ENCODE measurements around the gene PHACTR1.
"Not testable (repeated sequence)": the region's sequence is repeated elsewhere in the genome, so short reads cannot be mapped to it uniquely, and the experiment has no call there.

The PHACTR1 gene

DNA sequence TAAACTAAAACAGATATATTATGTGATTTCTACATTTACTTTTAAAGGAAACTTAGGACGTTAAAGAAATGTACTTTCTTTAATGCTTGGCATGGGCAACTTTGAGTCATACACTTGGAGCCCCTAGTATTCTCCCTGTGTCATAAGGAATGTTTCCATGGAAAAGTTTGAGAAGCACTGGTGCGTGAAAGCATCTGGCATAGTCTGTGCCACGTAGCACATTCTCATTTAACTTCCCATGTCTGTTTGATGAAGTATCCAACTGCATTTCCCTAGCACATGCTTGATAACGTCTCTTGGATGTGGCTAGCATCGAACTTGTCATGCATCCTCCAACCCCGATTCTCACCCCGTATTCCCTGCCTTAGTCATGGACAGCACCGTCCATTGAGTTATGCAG is 439.8 kb downstream of the PHACTR1 start:
- H3K4me3 ChIP-seq (ENCODE audit: control insufficient read depth, low read depth, low read length), result no peak overlapping the region
- no peak for DNase-seq (ENCODE audit: low read depth)
- TF ChIP-seq, protein P1, sequence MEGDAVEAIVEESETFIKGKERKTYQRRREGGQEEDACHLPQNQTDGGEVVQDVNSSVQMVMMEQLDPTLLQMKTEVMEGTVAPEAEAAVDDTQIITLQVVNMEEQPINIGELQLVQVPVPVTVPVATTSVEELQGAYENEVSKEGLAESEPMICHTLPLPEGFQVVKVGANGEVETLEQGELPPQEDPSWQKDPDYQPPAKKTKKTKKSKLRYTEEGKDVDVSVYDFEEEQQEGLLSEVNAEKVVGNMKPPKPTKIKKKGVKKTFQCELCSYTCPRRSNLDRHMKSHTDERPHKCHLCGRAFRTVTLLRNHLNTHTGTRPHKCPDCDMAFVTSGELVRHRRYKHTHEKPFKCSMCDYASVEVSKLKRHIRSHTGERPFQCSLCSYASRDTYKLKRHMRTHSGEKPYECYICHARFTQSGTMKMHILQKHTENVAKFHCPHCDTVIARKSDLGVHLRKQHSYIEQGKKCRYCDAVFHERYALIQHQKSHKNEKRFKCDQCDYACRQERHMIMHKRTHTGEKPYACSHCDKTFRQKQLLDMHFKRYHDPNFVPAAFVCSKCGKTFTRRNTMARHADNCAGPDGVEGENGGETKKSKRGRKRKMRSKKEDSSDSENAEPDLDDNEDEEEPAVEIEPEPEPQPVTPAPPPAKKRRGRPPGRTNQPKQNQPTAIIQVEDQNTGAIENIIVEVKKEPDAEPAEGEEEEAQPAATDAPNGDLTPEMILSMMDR (IDR thresholded peaks at IDR 0.05; ENCODE audit: control insufficient read depth, insufficient read depth, low read depth, low read length, missing control alignments), result no peak

DNA sequence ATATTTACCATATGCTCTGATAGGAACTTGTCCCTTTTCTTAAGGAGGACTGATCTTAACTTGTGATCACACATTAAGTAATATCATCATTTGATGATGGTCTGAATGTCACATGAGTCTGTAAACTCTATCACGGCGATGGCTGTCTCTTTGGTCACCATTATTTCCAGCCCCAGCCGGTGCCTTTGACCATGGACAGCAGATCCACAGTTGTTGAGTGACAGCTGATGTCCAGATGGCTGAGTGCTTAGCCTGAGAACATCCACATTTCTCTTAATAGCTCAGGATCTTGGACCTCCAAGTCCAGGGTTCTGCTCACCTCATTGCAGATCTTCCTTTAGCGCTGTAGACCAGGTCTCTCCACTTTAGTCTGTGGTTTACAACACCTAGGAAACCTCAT is 440.7 kb downstream of the PHACTR1 start:
- DNase-seq (ENCODE audit: low read depth), result no peak
- TF ChIP-seq, protein P1 (IDR thresholded peaks at IDR 0.05; ENCODE audit: control insufficient read depth, insufficient read depth, low read depth, low read length, missing control alignments), result no peak
- H3K4me3 ChIP-seq (ENCODE audit: control insufficient read depth, low read depth, low read length), result no peak overlapping the region

DNA sequence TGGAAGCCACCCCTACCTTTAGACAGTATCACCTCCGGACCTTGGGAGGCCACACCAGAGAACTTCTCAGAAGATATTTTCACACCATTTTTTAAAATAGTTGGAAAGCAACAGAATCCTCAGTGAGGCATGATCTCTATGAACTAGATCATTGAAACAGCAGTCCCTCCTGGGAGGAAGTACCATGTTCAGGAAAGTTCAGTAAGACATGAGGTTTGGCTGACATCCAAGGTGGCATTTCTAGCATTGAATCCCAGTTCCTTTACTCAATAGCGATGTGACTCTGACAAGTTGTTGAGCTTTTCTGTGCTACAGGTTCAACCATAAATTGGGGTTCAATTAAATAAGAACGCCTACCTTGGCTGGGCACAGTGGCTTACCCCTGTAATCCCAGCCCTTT is 442.7 kb downstream of the PHACTR1 start:
- TF ChIP-seq, protein P1 (IDR thresholded peaks at IDR 0.05; ENCODE audit: control insufficient read depth, insufficient read depth, low read depth, low read length, missing control alignments), result no peak
- no peak overlapping the region for H3K4me3 ChIP-seq (ENCODE audit: control insufficient read depth, low read depth, low read length)
- DNase-seq (ENCODE audit: low read depth), result no peak

DNA sequence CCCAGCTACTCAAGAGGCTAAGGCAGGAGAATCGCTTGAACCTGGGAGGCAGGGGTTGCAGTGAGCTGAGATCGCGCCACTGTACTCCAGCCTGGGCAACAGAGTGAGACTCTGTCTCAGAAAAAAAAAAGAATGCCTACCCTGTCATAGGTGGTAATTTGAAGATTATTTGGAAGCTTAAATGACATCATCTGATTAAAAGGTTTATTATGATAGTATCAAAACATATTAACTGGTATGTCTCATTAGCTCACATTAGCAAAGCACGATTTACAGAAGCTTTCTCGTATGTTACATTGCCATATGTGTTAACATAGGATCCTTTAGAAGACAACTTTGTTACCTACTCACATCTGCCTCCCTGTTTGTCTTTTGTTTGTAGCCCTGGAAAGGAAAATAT is 443.3 kb downstream of the PHACTR1 start:
- H3K4me3 ChIP-seq (ENCODE audit: control insufficient read depth, low read depth, low read length); DNase-seq (ENCODE audit: low read depth): not testable (repeated sequence)

DNA sequence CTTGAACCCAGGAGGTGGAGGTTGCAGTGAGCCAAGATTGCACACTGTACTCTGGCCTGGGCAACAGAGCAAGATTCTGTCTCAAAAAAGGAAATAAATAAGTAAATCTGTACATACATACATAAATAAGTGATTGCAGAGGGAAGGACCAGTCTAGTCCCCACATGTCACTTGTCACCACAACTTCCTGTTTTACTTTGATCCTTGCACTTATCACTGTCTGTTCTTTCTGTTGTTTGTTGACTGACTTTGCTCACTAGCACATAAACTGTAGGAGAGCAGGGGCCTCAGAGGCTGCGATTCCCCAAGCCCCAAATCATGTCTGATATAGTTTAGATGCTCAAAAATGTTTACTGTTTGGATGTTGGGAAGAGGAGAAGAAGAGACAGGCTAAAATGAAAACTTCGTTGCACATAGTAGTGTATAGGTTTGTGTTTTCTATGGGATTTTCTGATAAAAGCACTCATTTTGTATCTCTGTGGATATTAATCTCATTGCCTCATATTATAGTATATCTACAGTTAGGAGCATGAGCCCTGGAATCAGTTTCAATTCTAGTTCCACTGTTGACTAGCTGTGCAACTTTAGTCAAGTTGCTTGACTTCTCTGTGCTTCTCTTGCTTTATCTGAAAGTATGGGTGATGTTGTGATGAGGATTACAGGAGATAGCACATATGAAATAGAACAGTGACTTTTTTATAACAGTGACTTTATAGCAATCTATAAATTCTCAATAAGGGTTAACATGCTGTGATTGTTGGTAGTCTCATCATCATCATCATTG is 446.8 kb downstream of the PHACTR1 start:
- H3K4me3 ChIP-seq (ENCODE audit: control insufficient read depth, low read depth, low read length), result no peak overlapping the region

DNA sequence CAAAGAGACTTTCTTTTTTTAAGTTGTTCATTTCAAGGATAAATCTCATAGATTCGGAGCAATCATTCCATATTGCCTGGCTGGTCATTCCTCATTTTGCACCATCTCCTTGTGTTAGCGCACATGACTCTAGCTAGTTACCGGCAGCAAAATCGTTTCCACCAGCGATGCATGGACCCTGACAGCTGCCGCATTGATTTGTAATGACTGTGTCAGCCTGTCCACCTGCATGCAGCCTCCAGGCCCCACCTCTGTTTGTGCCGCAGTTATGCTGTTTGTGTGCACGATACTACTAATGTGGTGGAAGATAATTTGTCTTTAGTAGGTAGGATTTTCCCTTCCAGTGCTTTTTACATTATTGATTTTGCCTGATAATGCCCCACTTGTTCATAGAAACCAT is 447.7 kb downstream of the PHACTR1 start:
- no peak for DNase-seq (ENCODE audit: low read depth)
- no peak overlapping the region for H3K4me3 ChIP-seq (ENCODE audit: control insufficient read depth, low read depth, low read length)
- TF ChIP-seq, protein P1 (IDR thresholded peaks at IDR 0.05; ENCODE audit: control insufficient read depth, insufficient read depth, low read depth, low read length, missing control alignments), result no peak

More for the DNA sequence above, 446.8 kb downstream of the PHACTR1 start:
- TF ChIP-seq, protein P1 (IDR thresholded peaks at IDR 0.05; ENCODE audit: control insufficient read depth, insufficient read depth, low read depth, low read length, missing control alignments), result no peak
- no peak for DNase-seq (ENCODE audit: low read depth)

DNA sequence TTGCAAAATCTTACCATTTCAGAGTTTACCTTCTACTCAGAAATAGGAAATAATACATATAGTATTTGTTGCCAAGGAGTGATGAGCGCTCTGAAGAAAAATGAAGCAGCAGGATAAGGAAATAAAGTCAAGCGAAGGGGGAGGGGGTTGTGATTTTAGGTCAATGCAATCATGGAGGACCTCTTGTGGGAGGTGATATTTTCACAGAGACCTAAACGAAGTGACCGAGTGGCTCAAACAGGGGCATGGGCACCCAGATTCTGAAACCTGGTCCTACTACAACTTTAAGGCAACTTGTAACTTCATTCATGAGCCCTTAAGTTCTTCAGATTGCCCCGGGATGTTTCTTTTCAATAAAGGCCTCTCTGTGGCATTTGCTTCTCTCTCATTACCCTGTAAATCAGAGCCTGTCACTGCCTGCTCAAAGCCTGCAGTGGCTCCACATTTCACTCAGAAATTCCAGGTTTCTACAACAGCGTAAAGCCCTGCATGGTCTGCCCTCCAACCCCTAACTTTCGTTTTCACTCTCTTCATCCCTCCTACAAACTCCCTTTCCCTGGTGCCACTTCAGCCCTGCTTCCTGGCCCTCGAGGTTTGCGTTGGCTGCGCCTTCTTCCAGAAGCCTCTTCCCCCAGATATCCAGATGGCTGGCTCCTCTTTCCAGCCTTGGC is 449.1 kb downstream of the PHACTR1 start:
- no peak for DNase-seq (ENCODE audit: low read depth)
- H3K4me3 ChIP-seq (ENCODE audit: control insufficient read depth, low read depth, low read length), result no peak overlapping the region
- TF ChIP-seq, protein P1 (IDR thresholded peaks at IDR 0.05; ENCODE audit: control insufficient read depth, insufficient read depth, low read depth, low read length, missing control alignments), result no peak

Data from AG09309 (cell line).